ENCODE measurements around the gene SLC25A22.

The SLC25A22 gene

GRCh38 chr11:773425-773824 lies 24.7 kb downstream of the SLC25A22 start:
- DNase-seq (ENCODE audit: low read depth, low spot score), result no peak

- no peak for DNase-seq (ENCODE audit: low read depth, low spot score)
Measured at GRCh38 chr11:772429-773390, 25.4 kb downstream of the SLC25A22 start.

GRCh38 chr11:771617-772204 lies 26.4 kb downstream of the SLC25A22 start:
- no peak for DNase-seq (ENCODE audit: low read depth, low spot score)

- DNase-seq (ENCODE audit: low read depth, low spot score), result no peak
Measured at GRCh38 chr11:770642-771616, 27.2 kb downstream of the SLC25A22 start.

- DNase-seq (ENCODE audit: low read depth, low spot score), result no peak
Measured at GRCh38 chr11:769887-770641, 28.0 kb downstream of the SLC25A22 start.

GRCh38 chr11:767238-767637 lies 30.8 kb downstream of the SLC25A22 start:
- DNase-seq (ENCODE audit: low read depth, low spot score), result no peak

- DNase-seq (ENCODE audit: low read depth, low spot score), result no peak
Measured at GRCh38 chr11:766936-767210, 31.2 kb downstream of the SLC25A22 start.

- no peak for DNase-seq (ENCODE audit: low read depth, low spot score)
Measured at GRCh38 chr11:766106-766935, 31.8 kb downstream of the SLC25A22 start.

GRCh38 chr11:765802-766091 lies 32.3 kb downstream of the SLC25A22 start:
- no peak for DNase-seq (ENCODE audit: low read depth, low spot score)

GRCh38 chr11:765025-765801 lies 32.9 kb downstream of the SLC25A22 start:
- no peak for DNase-seq (ENCODE audit: low read depth, low spot score)

- DNase-seq (ENCODE audit: low read depth, low spot score), result no peak
Measured at GRCh38 chr11:764322-765024, 33.6 kb downstream of the SLC25A22 start.

- DNase-seq (ENCODE audit: low read depth, low spot score), result no peak
Measured at GRCh38 chr11:763549-764321, 34.3 kb downstream of the SLC25A22 start.

GRCh38 chr11:763073-763463 lies 35.0 kb downstream of the SLC25A22 start:
- no peak for DNase-seq (ENCODE audit: low read depth, low spot score)

GRCh38 chr11:762421-763072 lies 35.5 kb downstream of the SLC25A22 start:
- DNase-seq (ENCODE audit: low read depth, low spot score), result no peak

- DNase-seq (ENCODE audit: low read depth, low spot score), result no peak
Measured at GRCh38 chr11:761526-762108, 36.5 kb downstream of the SLC25A22 start.

GRCh38 chr11:760236-760635 lies 37.8 kb downstream of the SLC25A22 start:
- DNase-seq (ENCODE audit: low read depth, low spot score), result no peak

- no peak for DNase-seq (ENCODE audit: low read depth, low spot score)
Measured at GRCh38 chr11:749731-750130, 48.4 kb downstream of the SLC25A22 start.

- DNase-seq (ENCODE audit: low read depth, low spot score), result no peak
Measured at GRCh38 chr11:748007-748359, 50.1 kb downstream of the SLC25A22 start.

All from activated CD4-positive, CD25-positive, alpha-beta regulatory T cell treated with anti-CD3 and anti-CD28 coated beads, Interleukin-2, amount 50 U/mL, for 16 hours (primary cell).